Activated CD4-positive, alpha-beta memory T cell treated with anti-CD3 and anti-CD28 coated beads for 36 hours (primary cell): ENCODE results near the gene VAV2. TPM values are rescaled to one million over a fixed set of nuclear protein-coding genes. Genes with fewer than 3 reads are reported as not detected.

Source experiments
- CTCF ChIA-PET: fragments of 350-600 bp; sonication (Branson Sonifier 250); formaldehyde crosslinking; loops from one replicate; lab custom pipeline; 2021; ENCODE audit warnings: antibody characterized with exemption, inconsistent platforms; lab: Charles Lee
- POLR2A ChIA-PET: fragments of 350-600 bp; sonication (Branson Sonifier 250); formaldehyde crosslinking; loops from one replicate; lab custom pipeline; 2021; ENCODE audit warnings: antibody characterized with exemption; lab: Charles Lee
- DNase-seq: peaks from one replicate; pipeline ENCODE4 v3.0.0-alpha.2; 2020
- H3K27ac Mint-ChIP-seq: one replicate; pipeline ENCODE4 v1.8.0; 2021; ENCODE audit warnings: mixed read lengths
- H3K27me3 Mint-ChIP-seq: one replicate; pipeline ENCODE4 v1.8.0; 2021; ENCODE audit warnings: mixed read lengths
- H3K36me3 Mint-ChIP-seq: one replicate; pipeline ENCODE4 v1.8.0; 2021; ENCODE audit warnings: mixed read lengths
- H3K4me1 Mint-ChIP-seq: one replicate; pipeline ENCODE4 v1.8.0; 2021; ENCODE audit warnings: low read depth, mixed read lengths
- H3K4me3 Mint-ChIP-seq: one replicate; pipeline ENCODE4 v1.8.0; 2021; ENCODE audit warnings: mild to moderate bottlenecking, mixed read lengths
- H3K9me3 Mint-ChIP-seq: one replicate; pipeline ENCODE4 v1.8.0; 2021; ENCODE audit warnings: mixed read lengths
- intact Hi-C: fragments of 100-400 bp; cut with micrococcal nuclease; formaldehyde crosslinking; loops from one replicate; pipeline ENCODE4 v1.15.1; 2023
- total RNA-seq, 2 experiments: library from RNA; stranded (reverse); gene quantifications; one replicate each; pipeline ENCODE4 v1.2.3, GENCODE V29; 2021

The VAV2 gene
- total RNA-seq, 2 experiments from 2014 or later: 4.5 to 5.3 TPM

- POLR2A ChIA-PET: no interaction called here
- Mint-ChIP-seq H3K4me1 (peaks cover 6% of the 10 kb centered on the region), H3K9me3 (no peaks in the 10 kb centered on the region), H3K27ac (no peak overlapping the region), H3K4me3 (no peak overlapping the region), H3K27me3 (peaks cover 8% of the 10 kb centered on the region), H3K36me3 (no peaks in the 10 kb centered on the region)
- intact Hi-C loops: no loop called here
- DNase-seq: peak; percentile 12
- CTCF ChIA-PET: interaction anchor here (0.8 to 2.0 kb wide), 10 partner anchors 9 to 266 kb away, joined by 3 to 15 read pairs (median 4); no protein-coding TSS in a partner anchor
Measured at GRCh38 chr9:133727277-133727875, 264.7 kb downstream of the VAV2 start.

- ChIA-PET CTCF (interaction anchor here (0.8 to 2.0 kb wide), 12 partner anchors 10 to 267 kb away, joined by 3 to 15 read pairs (median 4); no protein-coding TSS in a partner anchor), POLR2A (no interaction called here)
- peaks cover 6% of the 10 kb centered on the region for H3K4me1 Mint-ChIP-seq
- no peak overlapping the region for H3K27ac Mint-ChIP-seq
- no peaks in the 10 kb centered on the region for H3K36me3 Mint-ChIP-seq
- no peak overlapping the region for H3K4me3 Mint-ChIP-seq
- intact Hi-C loops: loop anchor here (1.0 kb wide), 1 partner anchor 137 kb away; no protein-coding TSS in a partner anchor
- peaks cover 8% of the 10 kb centered on the region for H3K27me3 Mint-ChIP-seq
- DNase-seq: peak; percentile 75
- no peaks in the 10 kb centered on the region for H3K9me3 Mint-ChIP-seq
Measured at GRCh38 chr9:133726401-133727276, 265.5 kb downstream of the VAV2 start.

- peaks cover 8% of the 10 kb centered on the region for H3K27me3 Mint-ChIP-seq
- H3K36me3 Mint-ChIP-seq: no peaks in the 10 kb centered on the region
- intact Hi-C loops: loop anchor here (1.0 kb wide), 1 partner anchor 137 kb away; no protein-coding TSS in a partner anchor
- peaks cover 6% of the 10 kb centered on the region for H3K4me1 Mint-ChIP-seq
- H3K9me3 Mint-ChIP-seq: no peaks in the 10 kb centered on the region
- no peak overlapping the region for H3K4me3 Mint-ChIP-seq
- no peak overlapping the region for H3K27ac Mint-ChIP-seq
- DNase-seq: no peak
- POLR2A ChIA-PET: no interaction called here
- CTCF ChIA-PET: interaction anchor here (0.6 to 2.0 kb wide), 8 partner anchors 17 to 268 kb away, joined by 3 to 15 read pairs (median 6); no protein-coding TSS in a partner anchor
Measured at GRCh38 chr9:133725886-133726285, 266.2 kb downstream of the VAV2 start.

- H3K27me3 Mint-ChIP-seq: peaks cover 9% of the 10 kb centered on the region
- no peak overlapping the region for H3K27ac Mint-ChIP-seq
- no peaks in the 10 kb centered on the region for H3K36me3 Mint-ChIP-seq
- peaks cover 5% of the 10 kb centered on the region for H3K9me3 Mint-ChIP-seq
- H3K4me3 Mint-ChIP-seq: no peak overlapping the region
- intact Hi-C loops: no loop called here
- DNase-seq: no peak
- peaks cover 2% of the 10 kb centered on the region for H3K4me1 Mint-ChIP-seq
- POLR2A ChIA-PET: no interaction called here
- CTCF ChIA-PET: no interaction called here
Measured at GRCh38 chr9:133718563-133719315, 273.4 kb downstream of the VAV2 start.

- Mint-ChIP-seq H3K27me3 (peaks cover 7% of the 10 kb centered on the region), H3K27ac (no peak overlapping the region), H3K4me1 (peaks cover 2% of the 10 kb centered on the region), H3K36me3 (no peaks in the 10 kb centered on the region), H3K4me3 (no peak overlapping the region), H3K9me3 (peaks cover 5% of the 10 kb centered on the region)
- ChIA-PET CTCF (no interaction called here), POLR2A (interaction anchor here (0.6 kb wide), 1 partner anchor 136 kb away, joined by 4 read pairs; no protein-coding TSS in a partner anchor)
- intact Hi-C loops: no loop called here
- no peak for DNase-seq
Measured at GRCh38 chr9:133717113-133718031, 274.8 kb downstream of the VAV2 start.

- Mint-ChIP-seq H3K36me3 (no peaks in the 10 kb centered on the region), H3K4me1 (peaks cover 2% of the 10 kb centered on the region), H3K9me3 (peaks cover 5% of the 10 kb centered on the region), H3K4me3 (no peak overlapping the region), H3K27me3 (peaks cover 7% of the 10 kb centered on the region), H3K27ac (no peak overlapping the region)
- intact Hi-C loops: no loop called here
- CTCF ChIA-PET: no interaction called here
- DNase-seq: no peak
- POLR2A ChIA-PET: interaction anchor here (0.6 kb wide), 1 partner anchor 136 kb away, joined by 4 read pairs; no protein-coding TSS in a partner anchor
Measured at GRCh38 chr9:133716564-133717112, 275.5 kb downstream of the VAV2 start.

- Mint-ChIP-seq H3K27me3 (peaks cover 7% of the 10 kb centered on the region), H3K9me3 (peaks cover 5% of the 10 kb centered on the region), H3K36me3 (no peaks in the 10 kb centered on the region), H3K4me1 (peaks cover 2% of the 10 kb centered on the region), H3K4me3 (no peak overlapping the region), H3K27ac (no peak overlapping the region)
- intact Hi-C loops: no loop called here
- ChIA-PET POLR2A (interaction anchor here (0.6 kb wide), 1 partner anchor 135 kb away, joined by 4 read pairs; no protein-coding TSS in a partner anchor), CTCF (interaction anchor here (0.8 kb wide), 1 partner anchor 126 kb away, joined by 3 read pairs; no protein-coding TSS in a partner anchor)
- peak; percentile 38 for DNase-seq
Measured at GRCh38 chr9:133715866-133716563, 276.1 kb downstream of the VAV2 start.

- intact Hi-C loops: no loop called here
Measured at GRCh38 chr9:133715295-133715865, 276.7 kb downstream of the VAV2 start.

GRCh38 chr9:133714606-133715294, 277.4 kb downstream of the VAV2 start:
- Mint-ChIP-seq H3K4me3 (no peak overlapping the region), H3K36me3 (no peaks in the 10 kb centered on the region), H3K4me1 (peaks cover 5% of the 10 kb centered on the region), H3K9me3 (no peaks in the 10 kb centered on the region), H3K27me3 (peaks cover 7% of the 10 kb centered on the region), H3K27ac (no peak overlapping the region)
- DNase-seq: no peak
- intact Hi-C loops: no loop called here
- CTCF ChIA-PET: interaction anchor here (0.8 to 1.3 kb wide), 5 partner anchors 13 to 125 kb away, joined by 3 to 4 read pairs (median 3); no protein-coding TSS in a partner anchor
- POLR2A ChIA-PET: no interaction called here

More at GRCh38 chr9:133715295-133715865, 276.7 kb downstream of the VAV2 start:
- no peak for DNase-seq
- peaks cover 2% of the 10 kb centered on the region for H3K9me3 Mint-ChIP-seq
- H3K27ac Mint-ChIP-seq: no peak overlapping the region
- no peaks in the 10 kb centered on the region for H3K36me3 Mint-ChIP-seq
- ChIA-PET POLR2A (no interaction called here), CTCF (interaction anchor here (0.8 to 1.3 kb wide), 6 partner anchors 13 to 126 kb away, joined by 3 to 4 read pairs (median 3); no protein-coding TSS in a partner anchor)
- no peak overlapping the region for H3K4me3 Mint-ChIP-seq
- peaks cover 4% of the 10 kb centered on the region for H3K4me1 Mint-ChIP-seq
- H3K27me3 Mint-ChIP-seq: peaks cover 7% of the 10 kb centered on the region
